Epithelial cell of proximal tubule (primary cell): ENCODE data around the gene PTPRN2. TPM values are rescaled to one million over a fixed set of nuclear protein-coding genes. Genes with fewer than 3 reads are reported as not detected.

Experiments
- DNase-seq: peaks from one replicate; pipeline ENCODE4 v3.0.0-alpha.2; 2011; ENCODE audit warnings: low read depth
- H3K4me3 ChIP-seq: 2 replicates; pipeline ENCODE4 v1.5.1; 2011; ENCODE audit warnings: low read depth, mild to moderate bottlenecking, low read length
- total RNA-seq: library from RNA; depleted of rRNA; stranded (reverse); fragments of >200 nt; gene quantifications from 2 replicates; pipeline ENCODE4 v1.2.3, GENCODE V29; 2015
- TF ChIP-seq, protein P1 (sequence below): conservative IDR thresholded peaks from 2 replicates; pipeline ENCODE4 v1.5.1; 2012; ENCODE audit warnings: low read depth, mild to moderate bottlenecking, low read length

The PTPRN2 gene
- total RNA-seq, 1 donor from 2014 or later: 2.8 TPM

DNA sequence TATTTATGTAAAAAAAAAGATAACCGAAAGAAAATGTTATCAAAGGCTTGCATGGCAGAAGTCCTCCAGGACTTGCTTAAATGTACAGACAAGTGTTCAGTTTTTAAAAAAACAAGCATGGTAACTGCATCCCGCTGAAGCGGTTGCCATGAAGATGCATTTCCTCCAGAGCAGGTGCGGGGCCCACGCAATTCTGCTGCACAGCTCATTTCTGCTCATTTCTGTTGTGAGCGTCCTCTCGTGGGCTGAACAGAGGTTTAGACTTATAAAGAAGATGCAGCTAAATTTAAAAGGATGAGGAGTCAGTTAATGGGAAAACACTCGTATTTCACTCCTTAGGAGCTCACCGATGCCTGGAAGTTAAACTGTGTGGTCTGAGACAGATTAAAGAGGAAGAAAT, 1003.2 kb downstream of the PTPRN2 start:
- TF ChIP-seq, protein P1, sequence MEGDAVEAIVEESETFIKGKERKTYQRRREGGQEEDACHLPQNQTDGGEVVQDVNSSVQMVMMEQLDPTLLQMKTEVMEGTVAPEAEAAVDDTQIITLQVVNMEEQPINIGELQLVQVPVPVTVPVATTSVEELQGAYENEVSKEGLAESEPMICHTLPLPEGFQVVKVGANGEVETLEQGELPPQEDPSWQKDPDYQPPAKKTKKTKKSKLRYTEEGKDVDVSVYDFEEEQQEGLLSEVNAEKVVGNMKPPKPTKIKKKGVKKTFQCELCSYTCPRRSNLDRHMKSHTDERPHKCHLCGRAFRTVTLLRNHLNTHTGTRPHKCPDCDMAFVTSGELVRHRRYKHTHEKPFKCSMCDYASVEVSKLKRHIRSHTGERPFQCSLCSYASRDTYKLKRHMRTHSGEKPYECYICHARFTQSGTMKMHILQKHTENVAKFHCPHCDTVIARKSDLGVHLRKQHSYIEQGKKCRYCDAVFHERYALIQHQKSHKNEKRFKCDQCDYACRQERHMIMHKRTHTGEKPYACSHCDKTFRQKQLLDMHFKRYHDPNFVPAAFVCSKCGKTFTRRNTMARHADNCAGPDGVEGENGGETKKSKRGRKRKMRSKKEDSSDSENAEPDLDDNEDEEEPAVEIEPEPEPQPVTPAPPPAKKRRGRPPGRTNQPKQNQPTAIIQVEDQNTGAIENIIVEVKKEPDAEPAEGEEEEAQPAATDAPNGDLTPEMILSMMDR: no peak
- no peak overlapping the region for H3K4me3 ChIP-seq
- DNase-seq: no peak

DNA sequence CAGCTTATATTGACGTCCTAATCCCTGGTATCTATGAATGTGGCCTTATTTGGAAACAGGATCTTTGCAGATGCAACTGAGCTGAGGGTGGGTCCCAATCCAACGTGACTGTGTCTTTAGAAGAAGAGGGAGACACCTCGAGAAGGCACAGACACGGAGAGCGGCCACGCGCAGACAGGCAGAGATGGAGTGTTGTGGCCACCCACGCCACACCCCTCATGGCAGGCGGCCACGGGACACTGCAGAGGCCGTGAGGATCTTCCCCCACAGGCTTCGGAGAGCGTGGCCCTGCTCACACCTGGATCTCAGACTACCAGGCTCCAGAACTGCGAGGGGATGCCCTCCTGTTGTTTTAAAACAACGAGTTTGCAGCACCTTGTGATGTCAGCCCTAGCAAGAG, 1005.9 kb downstream of the PTPRN2 start:
- DNase-seq: no peak
- H3K4me3 ChIP-seq: no peak overlapping the region
- TF ChIP-seq, protein P1: no peak

DNA sequence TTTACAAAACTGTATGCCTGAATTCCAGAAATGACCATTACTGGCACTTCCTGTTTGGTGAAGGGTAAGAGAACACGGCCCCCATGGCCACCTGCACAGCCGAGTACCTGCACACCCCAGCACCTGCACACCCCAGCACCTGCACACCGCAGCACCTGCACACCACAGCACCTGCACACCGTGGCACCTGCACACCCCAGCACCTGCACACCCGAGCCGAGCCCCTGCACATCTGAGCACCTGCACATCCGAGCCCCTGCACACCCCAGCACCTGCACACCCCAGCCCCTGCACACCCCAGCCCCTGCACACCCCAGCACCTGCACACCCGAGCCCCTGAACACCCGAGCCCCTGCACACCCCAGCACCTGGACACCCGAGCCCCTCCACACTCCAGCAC, 1007.3 kb downstream of the PTPRN2 start:
- DNase-seq: no peak
- no peak overlapping the region for H3K4me3 ChIP-seq
- TF ChIP-seq, protein P1: no peak

DNA sequence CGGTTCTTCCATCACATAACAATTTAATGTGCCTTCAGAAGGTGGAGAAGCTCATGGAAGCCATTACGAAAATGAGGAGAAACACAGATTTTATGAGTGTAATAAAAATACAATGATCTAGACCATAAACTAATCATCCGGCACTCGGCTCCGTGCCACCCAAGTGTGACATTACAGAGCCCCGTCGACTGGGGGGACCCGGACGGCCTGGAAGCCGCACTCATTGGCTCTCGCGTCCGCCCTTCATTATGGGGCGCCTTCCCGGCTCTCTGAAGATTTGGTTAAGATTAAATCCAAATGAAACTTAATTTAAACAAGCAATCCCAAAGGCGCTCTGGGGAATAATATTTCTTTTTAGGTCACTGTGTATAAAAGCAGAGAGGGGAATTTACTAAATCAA, 1008.2 kb downstream of the PTPRN2 start:
- no peak overlapping the region for H3K4me3 ChIP-seq
- TF ChIP-seq, protein P1: no peak
- DNase-seq: no peak

DNA sequence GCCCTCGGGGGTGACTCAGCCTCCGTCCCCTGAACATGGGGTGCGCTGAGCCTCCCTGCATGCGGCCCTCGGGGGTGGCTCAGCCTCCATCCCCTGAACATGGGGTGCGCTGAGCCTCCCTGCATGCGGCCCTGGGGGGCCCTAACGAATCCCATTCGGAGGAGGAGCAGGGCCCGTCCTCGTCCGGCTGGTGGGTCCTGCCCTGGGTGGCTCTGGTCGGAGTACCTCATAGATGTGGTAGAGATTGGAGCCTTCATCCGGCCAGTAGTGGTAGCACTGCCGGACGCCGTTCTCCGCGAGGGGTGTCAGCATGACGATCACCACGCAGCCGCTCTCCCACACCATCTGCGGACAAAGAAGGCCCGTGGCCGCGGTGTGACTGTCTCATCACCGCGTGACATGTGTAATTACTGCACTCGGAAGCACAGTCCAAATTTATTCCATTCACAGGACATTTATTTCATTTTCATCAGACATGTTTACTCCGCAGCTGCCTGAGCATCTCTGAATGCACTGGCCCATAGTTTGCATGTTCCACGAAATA, 1009.8 kb downstream of the PTPRN2 start:
- no peak for DNase-seq
- H3K4me3 ChIP-seq: no peak overlapping the region
- TF ChIP-seq, protein P1: no peak

DNA sequence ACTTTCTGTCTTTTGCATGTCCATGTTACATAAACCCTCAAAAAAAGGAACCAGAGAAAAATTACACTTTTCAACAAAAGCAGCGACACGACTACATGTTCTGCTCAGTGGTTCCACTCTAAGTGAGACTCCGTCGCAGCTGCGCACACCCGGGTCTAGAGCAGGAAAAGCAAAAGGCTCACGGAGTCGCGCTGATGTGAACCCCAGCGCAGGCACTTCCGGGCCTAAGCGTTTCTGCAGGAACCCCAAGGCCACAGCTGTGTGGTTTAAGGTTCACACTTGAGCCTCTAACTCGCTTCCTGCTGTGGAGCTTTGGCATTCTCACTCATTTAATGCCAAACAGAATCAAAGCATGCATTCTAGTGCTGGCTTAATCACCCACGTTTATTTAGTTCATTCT, 1010.6 kb downstream of the PTPRN2 start:
- DNase-seq: no peak
- TF ChIP-seq, protein P1: no peak
- no peak overlapping the region for H3K4me3 ChIP-seq

DNA sequence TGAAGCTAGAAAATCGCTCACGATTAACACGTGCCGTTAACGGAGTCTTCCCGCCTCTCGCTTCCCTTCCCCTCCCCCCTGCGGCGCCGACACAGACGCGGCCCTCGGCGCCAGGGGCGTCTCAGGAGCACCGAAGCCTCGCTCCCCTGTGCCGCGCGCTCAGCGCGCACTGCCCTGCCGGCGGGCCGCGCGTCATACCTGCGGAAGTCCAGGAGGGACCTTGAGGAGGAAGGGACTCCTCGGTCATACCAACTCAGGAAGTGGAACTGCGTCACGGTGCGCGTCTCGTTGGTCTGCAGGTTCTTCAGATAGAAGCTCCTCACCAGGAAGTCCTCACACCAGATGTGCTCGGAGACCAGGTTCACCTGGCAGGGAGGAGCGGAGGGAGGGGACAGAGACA, 1011.2 kb downstream of the PTPRN2 start:
- H3K4me3 ChIP-seq: no peak overlapping the region
- TF ChIP-seq, protein P1: no peak
- DNase-seq: no peak
